Stimulated activated CD4-positive, alpha-beta T cell treated with anti-CD3 and anti-CD28 coated beads, Interleukin-15, amount 100 ng/mL, for 48 hours (primary cell): ENCODE results near the gene PLPPR3.

Experiments used
- DNase-seq, 2 donors: peaks; one replicate each; pipeline ENCODE4 v3.0.0-alpha.2; 2020; ENCODE audit warnings: low read depth in 2 of 2

Gene PLPPR3

GRCh38 chr19:810077-810855, 11.5 kb downstream of the PLPPR3 start:
- DNase-seq, result no peak

GRCh38 chr19:808423-808775, 13.4 kb downstream of the PLPPR3 start:
- DNase-seq, result no peak

GRCh38 chr19:807627-808422, 13.9 kb downstream of the PLPPR3 start:
- DNase-seq, result no peak

GRCh38 chr19:806815-807421, 14.8 kb downstream of the PLPPR3 start:
- no peak for DNase-seq

GRCh38 chr19:805600-806550, 15.9 kb downstream of the PLPPR3 start:
- no peak for DNase-seq

- DNase-seq, result no peak
These were observed 16.6 kb downstream of the PLPPR3 start for GRCh38 chr19:805166-805551.

- DNase-seq, result no peak
These were observed 17.2 kb downstream of the PLPPR3 start for GRCh38 chr19:804419-805165.

- no peak for DNase-seq
These were observed 17.9 kb downstream of the PLPPR3 start for GRCh38 chr19:803686-804418.

GRCh38 chr19:803099-803561, 18.6 kb downstream of the PLPPR3 start:
- no peak for DNase-seq

- no peak for DNase-seq
These were observed 19.2 kb downstream of the PLPPR3 start for GRCh38 chr19:802498-803098.

GRCh38 chr19:801861-802497, 19.8 kb downstream of the PLPPR3 start:
- no peak for DNase-seq

GRCh38 chr19:801030-801860, 20.5 kb downstream of the PLPPR3 start:
- no peak for DNase-seq

GRCh38 chr19:800360-801029, 21.3 kb downstream of the PLPPR3 start:
- no peak for DNase-seq

GRCh38 chr19:799076-799881, 22.5 kb downstream of the PLPPR3 start:
- no peak for DNase-seq

- DNase-seq, result no peak
These were observed 23.2 kb downstream of the PLPPR3 start for GRCh38 chr19:798415-799075.
